PC-9 (cell line): ENCODE measurements around the gene HOXD4. TPM values are rescaled to one million over a fixed set of nuclear protein-coding genes. Genes with fewer than 3 reads are reported as not detected.

Experiments
- BruUV-seq: library from RNA; stranded (reverse); fragments of 400-500 nt; replicated peaks from 2 replicates; lab custom pipeline; 2021; lab: Mats Ljungman, UMichigan
- CTCF ChIA-PET: fragments of 300-600 bp; sonication (Branson Sonifier 250); formaldehyde crosslinking; loops from one replicate; lab custom pipeline; 2022; ENCODE audit warnings: antibody characterized with exemption; lab: Charles Lee
- POLR2A ChIA-PET: fragments of 300-600 bp; sonication (Branson Sonifier 250); formaldehyde crosslinking; loops from one replicate; lab custom pipeline; 2022; ENCODE audit warnings: antibody characterized with exemption; ENCODE audit not compliant: unreplicated experiment; lab: Charles Lee
- DNase-seq, 2 experiments: peaks; one replicate each; pipeline versions ENCODE4 v3.0.0 to v3.0.0-alpha.2; 2015 to 2022; ENCODE audit warnings: mixed read lengths in 1 of 2
- H2AFZ ChIP-seq: fragments of 200-600 bp; sonication (generic); 2 replicates; pipeline ENCODE4 v1.8.1; 2017; ENCODE audit warnings: antibody characterized with exemption
- H3F3A ChIP-seq: fragments of 200-600 bp; sonication (generic); 2 replicates; pipeline ENCODE4 v1.8.1; 2017; ENCODE audit warnings: antibody characterized with exemption, mild to moderate bottlenecking, low read depth; ENCODE audit not compliant: insufficient read depth
- H3K27ac ChIP-seq: fragments of 200-600 bp; sonication (generic); 2 replicates; pipeline ENCODE4 v1.6.1; 2016; ENCODE audit warnings: mixed run types
- H3K27me3 ChIP-seq: fragments of 200-600 bp; sonication (generic); 2 replicates; pipeline ENCODE4 v1.6.1; 2016; ENCODE audit warnings: low read depth, mixed run types; ENCODE audit not compliant: insufficient read depth
- H3K36me3 ChIP-seq: fragments of 200-600 bp; sonication (generic); 2 replicates; pipeline ENCODE4 v1.6.1; 2016; ENCODE audit warnings: low read depth, mixed run types
- H3K4me1 ChIP-seq: fragments of 200-600 bp; sonication (generic); replicated peaks from 2 replicates; pipeline ENCODE4 v1.6.1; 2016; ENCODE audit warnings: mixed run types; ENCODE audit not compliant: insufficient read depth
- H3K4me2 ChIP-seq: fragments of 200-600 bp; sonication (generic); 2 replicates; pipeline ENCODE4 v1.6.1; 2017; ENCODE audit warnings: mixed run types
- H3K4me3 ChIP-seq: fragments of 200-600 bp; sonication (generic); 2 replicates; pipeline ENCODE4 v1.6.1; 2016; ENCODE audit warnings: mixed run types
- H3K79me2 ChIP-seq: fragments of 200-600 bp; sonication (generic); 2 replicates; pipeline ENCODE4 v1.6.1; 2017; ENCODE audit warnings: low read depth, mixed run types
- H3K9me2 ChIP-seq: fragments of 200-600 bp; sonication (generic); 2 replicates; pipeline ENCODE4 v1.8.1; 2017; ENCODE audit warnings: mild to moderate bottlenecking; ENCODE audit not compliant: insufficient read depth
- H3K9me3 ChIP-seq: fragments of 200-600 bp; sonication (generic); 2 replicates; pipeline ENCODE4 v1.8.1; 2016; ENCODE audit warnings: low read depth; ENCODE audit not compliant: insufficient read depth
- H4K20me1 ChIP-seq: fragments of 200-600 bp; sonication (generic); 2 replicates; pipeline ENCODE4 v1.8.1; 2017; ENCODE audit not compliant: insufficient read depth
- EZH2 ChIP-seq: fragments of 200-600 bp; sonication (generic); IDR thresholded peaks from 2 replicates; pipeline ENCODE4 v1.8.0; 2017; ENCODE audit warnings: antibody characterized with exemption, low read depth
- intact Hi-C: fragments of 100-400 bp; cut with micrococcal nuclease; formaldehyde crosslinking; loops from one replicate; pipeline ENCODE4 v1.10.0; 2022; ENCODE audit not compliant: unreplicated experiment
- total RNA-seq: library from RNA; stranded (reverse); gene quantifications from 2 replicates; pipeline ENCODE4 v1.2.3, GENCODE V29; 2021
- TF ChIP-seq, protein P1 (sequence below): fragments of 200-600 bp; sonication (generic); conservative IDR thresholded peaks from 2 replicates; pipeline ENCODE4 v1.6.1; 2017; ENCODE audit warnings: mixed run types, antibody characterized with exemption, mild to moderate bottlenecking, moderate library complexity

The HOXD4 gene
- total RNA-seq, 1 experiment from 2014 or later = not detected

DNA sequence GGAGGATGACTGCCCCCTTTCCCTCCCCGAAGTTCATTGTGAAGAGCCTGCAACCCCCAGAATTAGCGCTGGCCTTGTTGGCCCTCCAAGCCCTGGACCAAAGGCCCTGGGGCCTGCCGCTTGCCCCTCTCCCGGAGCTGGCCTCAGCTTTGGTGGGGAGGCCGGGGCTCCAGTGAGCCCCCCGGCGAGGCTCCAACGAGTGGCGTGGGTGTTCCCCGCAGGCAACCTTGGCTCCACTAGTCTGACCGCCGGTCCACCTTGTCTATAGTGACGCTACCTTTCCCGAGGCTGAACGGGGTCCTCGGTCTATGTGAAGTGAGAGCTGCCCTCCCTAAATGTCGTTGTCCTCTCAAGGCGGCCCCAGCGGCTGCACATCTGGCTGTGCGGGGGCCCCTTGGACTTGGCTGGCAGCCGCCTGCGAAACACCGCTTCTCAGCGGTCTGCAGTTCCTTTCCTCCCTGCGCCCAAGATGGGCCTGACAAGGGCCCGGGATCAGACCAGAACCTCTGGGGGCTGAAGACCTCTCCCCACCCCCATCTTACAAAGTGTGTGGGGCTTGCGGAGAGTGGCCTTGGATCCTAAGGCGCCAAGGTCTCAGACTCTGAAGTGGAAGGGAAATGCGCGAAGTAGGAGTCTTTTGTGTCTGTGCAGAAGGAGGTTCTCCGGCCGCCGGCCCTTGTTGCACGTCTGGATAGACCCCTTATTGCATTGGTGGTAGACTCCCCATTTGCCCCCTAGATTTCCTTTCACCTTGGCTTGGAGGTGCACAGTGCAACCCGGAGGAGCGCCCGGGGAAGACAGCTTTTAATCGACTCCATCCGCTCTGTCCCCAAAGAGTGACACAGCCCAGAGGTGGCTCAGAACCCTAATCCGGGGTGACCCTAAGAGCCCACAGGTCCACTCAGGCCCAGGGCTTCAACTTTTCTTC is 38.7 kb upstream of the HOXD4 start:
- no peak for TF ChIP-seq EZH2

DNA sequence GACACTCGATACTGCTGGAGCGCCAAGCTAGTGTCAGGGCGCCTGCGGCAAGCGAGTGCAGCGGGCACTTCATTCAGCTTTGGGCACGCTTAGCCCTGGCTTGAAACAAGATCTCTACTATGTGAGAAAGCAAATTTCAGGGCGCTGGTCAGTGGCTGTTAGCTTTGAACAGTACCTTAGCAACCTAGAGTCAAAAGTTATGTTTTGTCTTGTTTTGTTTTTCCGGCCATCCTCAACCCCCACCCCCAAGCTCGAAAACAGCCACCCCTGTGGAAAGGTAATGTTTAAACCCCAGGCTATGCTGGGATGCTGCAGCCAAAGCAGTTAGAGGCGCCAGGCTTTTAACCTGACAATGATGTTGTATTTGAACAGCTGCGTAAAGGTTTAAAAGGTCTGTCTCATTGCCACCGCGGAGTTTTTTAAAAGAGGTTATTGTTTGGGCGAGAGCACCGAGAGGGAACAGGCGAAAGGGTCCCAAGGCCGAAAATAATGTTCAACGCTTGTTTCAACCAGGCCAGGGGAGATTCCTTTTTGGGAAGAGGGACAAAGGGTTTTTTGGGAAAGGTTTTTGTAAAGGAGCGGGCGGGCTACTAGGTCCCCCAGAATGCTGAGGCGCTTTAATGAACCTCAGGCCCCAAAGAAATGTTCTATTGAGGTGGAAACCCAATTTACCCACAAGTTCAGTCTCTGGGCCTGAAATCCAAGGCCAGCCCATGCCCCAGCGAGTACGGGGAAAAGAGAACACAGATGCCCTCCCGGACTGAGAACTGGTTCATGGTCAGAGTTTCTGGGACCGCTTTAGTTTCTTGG is 37.0 kb upstream of the HOXD4 start:
- Histone ChIP-seq H2AFZ (no peak overlapping the region), H4K20me1 (no peaks in the 10 kb centered on the region), H3F3A (no peaks in the 10 kb centered on the region), H3K27me3 (peaks cover 82% of the 10 kb centered on the region), H3K9me3 (no peaks in the 10 kb centered on the region), H3K79me2 (no peaks in the 10 kb centered on the region), H3K9me2 (no peaks in the 10 kb centered on the region), H3K27ac (no peak overlapping the region), H3K4me1 (no peaks in the 10 kb centered on the region), H3K4me3 (no peak overlapping the region), H3K36me3 (no peaks in the 10 kb centered on the region), H3K4me2 (no peak overlapping the region)
- intact Hi-C loops = loop anchor here (5.0 kb wide), 1 partner anchor 1033 kb away; no protein-coding TSS in a partner anchor
- POLR2A ChIA-PET = no interaction called here
- CTCF ChIA-PET = interaction anchor here (0.6 kb wide), 2 partner anchors 53 to 538 kb away, joined by 3 to 10 read pairs; no protein-coding TSS in a partner anchor
- DNase-seq = no peak
- TF ChIP-seq, protein P1, sequence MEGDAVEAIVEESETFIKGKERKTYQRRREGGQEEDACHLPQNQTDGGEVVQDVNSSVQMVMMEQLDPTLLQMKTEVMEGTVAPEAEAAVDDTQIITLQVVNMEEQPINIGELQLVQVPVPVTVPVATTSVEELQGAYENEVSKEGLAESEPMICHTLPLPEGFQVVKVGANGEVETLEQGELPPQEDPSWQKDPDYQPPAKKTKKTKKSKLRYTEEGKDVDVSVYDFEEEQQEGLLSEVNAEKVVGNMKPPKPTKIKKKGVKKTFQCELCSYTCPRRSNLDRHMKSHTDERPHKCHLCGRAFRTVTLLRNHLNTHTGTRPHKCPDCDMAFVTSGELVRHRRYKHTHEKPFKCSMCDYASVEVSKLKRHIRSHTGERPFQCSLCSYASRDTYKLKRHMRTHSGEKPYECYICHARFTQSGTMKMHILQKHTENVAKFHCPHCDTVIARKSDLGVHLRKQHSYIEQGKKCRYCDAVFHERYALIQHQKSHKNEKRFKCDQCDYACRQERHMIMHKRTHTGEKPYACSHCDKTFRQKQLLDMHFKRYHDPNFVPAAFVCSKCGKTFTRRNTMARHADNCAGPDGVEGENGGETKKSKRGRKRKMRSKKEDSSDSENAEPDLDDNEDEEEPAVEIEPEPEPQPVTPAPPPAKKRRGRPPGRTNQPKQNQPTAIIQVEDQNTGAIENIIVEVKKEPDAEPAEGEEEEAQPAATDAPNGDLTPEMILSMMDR = no peak
- TF ChIP-seq EZH2 = no peak
- BruUV-seq = no TSS peak

More for the DNA sequence above, 38.7 kb upstream of the HOXD4 start:
- Histone ChIP-seq H3K4me2 (no peak overlapping the region), H3K4me3 (no peak overlapping the region), H2AFZ (no peak overlapping the region), H4K20me1 (no peaks in the 10 kb centered on the region), H3K9me3 (no peaks in the 10 kb centered on the region), H3K9me2 (no peaks in the 10 kb centered on the region), H3K36me3 (no peaks in the 10 kb centered on the region), H3F3A (no peaks in the 10 kb centered on the region), H3K27me3 (peaks cover 68% of the 10 kb centered on the region), H3K27ac (no peak overlapping the region), H3K4me1 (no peaks in the 10 kb centered on the region), H3K79me2 (no peaks in the 10 kb centered on the region)
- CTCF ChIA-PET = interaction anchor here (0.5 to 0.6 kb wide), 4 partner anchors 328 to 1566 kb away, joined by 3 to 4 read pairs (median 3); no protein-coding TSS in a partner anchor
- BruUV-seq = no TSS peak
- intact Hi-C loops = loop anchor here (5.0 kb wide), 1 partner anchor 1035 kb away; no protein-coding TSS in a partner anchor
- POLR2A ChIA-PET = no interaction called here
- DNase-seq = no peak

DNA sequence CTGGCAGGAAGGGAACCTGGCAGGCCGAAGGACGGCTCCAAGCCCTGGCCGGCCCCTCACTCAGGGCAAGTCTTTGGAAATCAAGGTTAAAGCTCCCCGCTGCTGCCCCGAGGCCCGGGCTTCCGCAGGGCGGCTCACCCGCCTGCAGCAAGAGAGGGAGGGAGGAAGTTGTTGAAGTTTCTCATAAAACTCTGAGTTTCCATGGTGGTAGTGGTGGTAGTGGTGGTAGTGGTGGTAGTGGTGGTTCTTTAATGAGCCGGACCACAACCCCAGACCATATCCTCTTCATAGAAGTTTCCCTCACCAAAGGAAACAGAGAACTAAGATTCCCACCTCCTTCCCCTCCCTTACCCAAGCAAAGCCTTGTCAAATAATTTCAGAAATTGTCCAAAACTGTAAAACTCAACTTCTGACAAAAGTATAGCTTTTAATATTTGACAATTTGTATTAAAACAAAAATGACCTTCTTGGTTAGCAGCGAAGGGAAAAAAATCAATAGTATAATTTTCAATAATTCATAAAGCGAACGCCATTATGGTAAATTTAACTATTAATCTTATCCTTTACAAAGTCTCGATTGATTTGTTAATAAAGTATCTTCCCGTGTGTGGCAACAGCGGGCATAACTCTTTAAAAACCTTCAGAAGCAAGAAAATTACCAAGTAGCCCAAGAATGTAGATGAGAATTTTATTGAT is 36.3 kb upstream of the HOXD4 start:
- TF ChIP-seq, protein P1 = no peak
- no peak for TF ChIP-seq EZH2
- Histone ChIP-seq H3K4me2 (no peak overlapping the region), H3K27ac (no peak overlapping the region), H3K4me1 (no peaks in the 10 kb centered on the region), H2AFZ (no peak overlapping the region), H3K36me3 (no peaks in the 10 kb centered on the region), H3F3A (no peaks in the 10 kb centered on the region), H4K20me1 (no peaks in the 10 kb centered on the region), H3K4me3 (no peak overlapping the region), H3K27me3 (peaks cover 87% of the 10 kb centered on the region), H3K9me3 (no peaks in the 10 kb centered on the region), H3K79me2 (no peaks in the 10 kb centered on the region), H3K9me2 (no peaks in the 10 kb centered on the region)
- BruUV-seq = no TSS peak
- ChIA-PET POLR2A (no interaction called here), CTCF (interaction anchor here (0.6 kb wide), 1 partner anchor 1034 kb away, joined by 3 read pairs; no protein-coding TSS in a partner anchor)
- DNase-seq = no peak
- intact Hi-C loops = loop anchor here (5.0 kb wide), 1 partner anchor 1032 kb away; no protein-coding TSS in a partner anchor
